ENCODE data around the gene B3GNT3. TPM values are rescaled to one million over a fixed set of nuclear protein-coding genes. Genes with fewer than 3 reads are reported as not detected.

Gene B3GNT3
- polyA plus RNA-seq, 1 experiment, result not detected

DNA sequence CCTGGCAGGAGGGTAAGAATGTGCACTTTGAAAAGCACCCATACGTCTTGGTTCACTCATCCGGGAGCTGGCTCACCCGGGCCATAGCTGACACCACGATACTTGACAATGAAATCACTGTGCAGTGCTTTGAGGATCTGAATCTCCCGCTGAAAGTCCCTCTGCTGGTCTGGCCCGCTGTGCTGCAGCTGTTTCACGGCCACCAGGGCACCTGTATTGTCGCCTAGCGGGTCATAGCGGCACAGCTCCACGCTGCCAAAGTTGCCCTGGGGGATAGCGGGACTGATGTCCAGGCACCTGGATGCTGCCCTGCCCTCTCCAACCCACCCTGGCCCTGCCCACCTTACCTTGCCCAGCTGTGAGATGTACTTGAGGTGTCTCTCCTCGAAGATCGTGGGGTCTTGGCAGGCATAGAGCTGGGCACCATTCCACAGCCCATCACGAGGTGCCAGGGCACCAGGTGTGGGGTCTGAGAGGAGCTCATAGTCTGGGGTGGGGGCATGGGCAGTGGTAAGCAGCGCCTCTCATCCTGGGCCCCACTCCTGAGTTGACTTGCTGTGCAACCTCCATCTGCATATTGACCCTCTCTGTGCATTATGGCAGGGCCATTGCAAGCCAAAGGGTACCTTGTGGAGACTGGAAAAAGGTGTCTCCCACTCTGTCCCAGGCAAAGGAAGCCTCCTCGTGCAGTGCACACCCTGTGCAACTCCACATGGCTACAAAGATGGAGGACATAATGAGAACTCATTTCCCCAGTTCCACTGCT lies 37.7 kb downstream of the B3GNT3 start:
- H3K9me3 ChIP-seq (ENCODE audit: control insufficient read depth, insufficient read depth, low read length), result peaks cover 6% of the 10 kb centered on the region; the same call in 1 of the 2 replicates
- H3K4me3 ChIP-seq (ENCODE audit: low read depth, low read length), result no peak overlapping the region
- no peak for DNase-seq (ENCODE audit: low read depth, low spot score)
- H3K27me3 ChIP-seq (ENCODE audit: control insufficient read depth, insufficient read depth, low read length), result peaks cover 2% of the 10 kb centered on the region
- TF ChIP-seq, protein P1, sequence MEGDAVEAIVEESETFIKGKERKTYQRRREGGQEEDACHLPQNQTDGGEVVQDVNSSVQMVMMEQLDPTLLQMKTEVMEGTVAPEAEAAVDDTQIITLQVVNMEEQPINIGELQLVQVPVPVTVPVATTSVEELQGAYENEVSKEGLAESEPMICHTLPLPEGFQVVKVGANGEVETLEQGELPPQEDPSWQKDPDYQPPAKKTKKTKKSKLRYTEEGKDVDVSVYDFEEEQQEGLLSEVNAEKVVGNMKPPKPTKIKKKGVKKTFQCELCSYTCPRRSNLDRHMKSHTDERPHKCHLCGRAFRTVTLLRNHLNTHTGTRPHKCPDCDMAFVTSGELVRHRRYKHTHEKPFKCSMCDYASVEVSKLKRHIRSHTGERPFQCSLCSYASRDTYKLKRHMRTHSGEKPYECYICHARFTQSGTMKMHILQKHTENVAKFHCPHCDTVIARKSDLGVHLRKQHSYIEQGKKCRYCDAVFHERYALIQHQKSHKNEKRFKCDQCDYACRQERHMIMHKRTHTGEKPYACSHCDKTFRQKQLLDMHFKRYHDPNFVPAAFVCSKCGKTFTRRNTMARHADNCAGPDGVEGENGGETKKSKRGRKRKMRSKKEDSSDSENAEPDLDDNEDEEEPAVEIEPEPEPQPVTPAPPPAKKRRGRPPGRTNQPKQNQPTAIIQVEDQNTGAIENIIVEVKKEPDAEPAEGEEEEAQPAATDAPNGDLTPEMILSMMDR (IDR thresholded peaks at IDR 0.05; ENCODE audit: low read depth, low read length), result no peak
- no peak overlapping the region for H3K27ac ChIP-seq (ENCODE audit: low read depth, low read length)
- CTCF ChIA-PET, result interaction anchor here (0.5 to 0.7 kb wide), 2 partner anchors 17 to 676 kb away, joined by 3 read pairs; no protein-coding TSS in a partner anchor
- POLR2A ChIA-PET, result no interaction called here

DNA sequence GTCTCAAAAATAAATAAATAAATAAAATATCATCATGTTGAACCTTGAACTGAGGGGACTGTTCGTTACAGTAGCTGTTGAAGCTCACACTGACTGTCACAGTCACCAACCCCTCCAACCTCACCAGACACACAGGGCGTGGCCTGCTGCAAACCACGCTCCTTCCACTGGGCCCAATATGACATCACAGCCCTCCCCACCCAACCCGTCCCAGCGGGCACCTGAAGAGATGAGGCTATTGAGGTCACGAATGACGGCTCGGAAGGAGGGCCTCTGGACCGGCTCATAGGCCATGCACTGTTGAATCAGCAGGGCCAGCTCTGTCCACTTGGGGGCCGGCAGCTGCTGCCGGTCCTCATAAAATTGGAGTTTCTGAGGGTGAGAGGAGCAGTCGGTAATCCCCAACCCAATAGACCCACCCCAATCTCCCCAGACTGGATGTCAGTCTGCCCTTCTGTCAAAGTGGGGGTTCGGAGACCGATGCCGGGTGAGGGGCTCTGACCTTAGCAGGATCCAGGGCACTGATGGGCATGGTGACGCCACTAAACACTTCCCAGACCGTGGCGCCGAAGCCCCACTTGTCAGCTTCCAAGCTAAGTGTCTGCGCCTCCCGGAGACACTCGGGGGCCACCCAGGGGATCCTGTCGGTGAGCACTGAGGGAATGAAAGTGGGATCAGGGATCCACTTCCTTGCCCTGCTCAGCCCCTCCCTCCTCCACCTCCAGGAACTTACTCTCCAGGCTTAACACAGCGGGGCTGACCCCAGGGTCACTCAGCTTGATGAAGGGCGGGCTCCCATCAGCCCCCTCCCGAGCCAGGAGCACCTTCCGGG lies 39.6 kb downstream of the B3GNT3 start:
- TF ChIP-seq, protein P1 (IDR thresholded peaks at IDR 0.05; ENCODE audit: low read depth, low read length), result peak; percentile 22
- ChIA-PET POLR2A (no interaction called here), CTCF (interaction anchor here (0.5 kb wide), 1 partner anchor 25 kb away, joined by 3 read pairs; no protein-coding TSS in a partner anchor)
- H3K27ac ChIP-seq (ENCODE audit: low read depth, low read length), result no peak overlapping the region
- H3K27me3 ChIP-seq (ENCODE audit: control insufficient read depth, insufficient read depth, low read length), result peaks cover 6% of the 10 kb centered on the region
- no peak for DNase-seq (ENCODE audit: low read depth, low spot score)
- H3K9me3 ChIP-seq (ENCODE audit: control insufficient read depth, insufficient read depth, low read length), result peaks cover 6% of the 10 kb centered on the region; the same call in 1 of the 2 replicates
- H3K4me3 ChIP-seq (ENCODE audit: low read depth, low read length), result no peak overlapping the region

DNA sequence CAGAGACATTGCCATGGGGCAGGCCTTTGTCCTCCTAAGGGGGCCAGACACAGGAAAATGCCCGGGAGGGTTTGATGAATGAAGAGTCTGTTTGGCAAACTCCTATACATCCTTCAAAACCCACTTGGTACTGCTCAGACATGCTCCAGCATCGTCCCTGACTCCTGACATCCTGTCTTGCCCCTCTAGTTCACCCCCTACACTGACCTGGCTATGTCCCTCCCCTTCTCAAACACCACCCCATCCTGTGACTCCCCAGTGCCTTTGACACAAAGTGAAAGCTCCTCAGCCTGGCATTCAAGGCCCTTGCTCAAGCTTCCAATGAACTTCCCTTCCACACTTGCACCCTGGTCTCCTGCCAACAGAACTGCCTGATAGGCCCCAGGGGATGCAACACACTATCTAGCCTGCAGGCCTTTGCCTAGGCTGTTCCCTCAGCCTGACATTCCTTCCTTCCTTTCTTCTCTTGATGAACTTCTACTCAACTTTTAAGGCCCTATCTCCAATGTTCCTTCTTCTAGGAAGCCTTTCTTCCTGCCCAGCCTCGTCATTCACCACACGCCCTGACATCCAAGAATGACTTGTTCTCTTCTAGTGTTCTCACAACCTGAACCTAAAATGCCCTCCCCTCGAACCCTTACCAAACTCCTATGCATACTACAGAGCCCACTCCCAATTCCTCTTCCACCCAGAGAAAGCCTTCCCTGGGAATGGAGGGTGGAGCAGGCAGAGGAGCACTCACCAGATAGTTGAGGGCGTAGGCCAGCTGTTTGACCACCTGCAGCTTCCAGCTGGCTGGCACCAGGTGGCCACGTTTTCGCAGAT lies 40.5 kb downstream of the B3GNT3 start:
- H3K9me3 ChIP-seq (ENCODE audit: control insufficient read depth, insufficient read depth, low read length), result peaks cover 6% of the 10 kb centered on the region; the same call in 1 of the 2 replicates
- TF ChIP-seq, protein P1 (IDR thresholded peaks at IDR 0.05; ENCODE audit: low read depth, low read length), result no peak
- H3K27me3 ChIP-seq (ENCODE audit: control insufficient read depth, insufficient read depth, low read length), result peaks cover 6% of the 10 kb centered on the region
- ChIA-PET CTCF (no interaction called here), POLR2A (no interaction called here)
- DNase-seq (ENCODE audit: low read depth, low spot score), result no peak
- no peak overlapping the region for H3K4me3 ChIP-seq (ENCODE audit: low read depth, low read length)
- H3K27ac ChIP-seq (ENCODE audit: low read depth, low read length), result no peak overlapping the region

DNA sequence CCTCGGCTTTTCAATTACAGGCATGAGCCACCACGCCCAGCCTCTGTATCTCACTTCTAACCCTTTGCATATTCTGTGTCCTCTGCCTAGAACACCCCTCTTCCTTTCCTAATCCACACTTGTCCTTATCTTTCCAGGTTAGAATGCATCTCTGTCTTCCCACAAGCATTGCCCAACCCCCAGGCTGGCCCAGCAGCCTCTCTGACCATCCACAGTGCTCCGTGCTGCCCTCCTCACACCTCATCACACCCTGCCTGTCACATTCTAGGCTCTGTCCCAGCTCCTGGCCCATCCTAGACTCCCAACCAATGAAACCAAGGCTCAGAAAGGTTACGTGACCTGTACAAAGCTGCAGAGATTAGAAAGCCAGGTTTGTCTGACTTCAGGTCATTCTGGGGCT lies 41.6 kb downstream of the B3GNT3 start:
- no peak overlapping the region for H3K27ac ChIP-seq (ENCODE audit: low read depth, low read length)
- ChIA-PET POLR2A (no interaction called here), CTCF (interaction anchor here (0.6 kb wide), 1 partner anchor 74 kb away, joined by 5 read pairs; no protein-coding TSS in a partner anchor)
- peaks cover 6% of the 10 kb centered on the region for H3K27me3 ChIP-seq (ENCODE audit: control insufficient read depth, insufficient read depth, low read length)
- peaks cover 1% of the 10 kb centered on the region; the same call in 1 of the 2 replicates for H3K9me3 ChIP-seq (ENCODE audit: control insufficient read depth, insufficient read depth, low read length)
- TF ChIP-seq, protein P1 (IDR thresholded peaks at IDR 0.05; ENCODE audit: low read depth, low read length), result no peak
- no peak overlapping the region for H3K4me3 ChIP-seq (ENCODE audit: low read depth, low read length)
- no peak for DNase-seq (ENCODE audit: low read depth, low spot score)

Measured in AG04450 (cell line).